Glutamatergic neuron (in vitro differentiated cells): ENCODE results near the gene WASHC1. TPM values are rescaled to one million over a fixed set of nuclear protein-coding genes. Genes with fewer than 3 reads are reported as not detected.
"Not testable (repeated sequence)": the region's sequence is repeated elsewhere in the genome, so short reads cannot be mapped to it uniquely, and the experiment has no call there.

ENCODE experiments used
- DNase-seq: peaks from one replicate; pipeline ENCODE4 v3.0.0; 2022
- H3K27ac Mint-ChIP-seq: one replicate; pipeline ENCODE4 v1.8.0; 2020; ENCODE audit warnings: mild to moderate bottlenecking, mixed read lengths, inconsistent platforms; ENCODE audit not compliant: unreplicated experiment
- H3K27me3 Mint-ChIP-seq: one replicate; pipeline ENCODE4 v1.8.0; 2020; ENCODE audit warnings: mild to moderate bottlenecking, moderate library complexity, mixed read lengths, inconsistent platforms; ENCODE audit not compliant: unreplicated experiment
- H3K36me3 Mint-ChIP-seq: one replicate; pipeline ENCODE4 v1.8.0; 2020; ENCODE audit warnings: mild to moderate bottlenecking, mixed read lengths, inconsistent platforms; ENCODE audit not compliant: unreplicated experiment
- H3K4me1 Mint-ChIP-seq: one replicate; pipeline ENCODE4 v1.8.0; 2020; ENCODE audit warnings: mild to moderate bottlenecking, low read depth, mixed read lengths, inconsistent platforms; ENCODE audit not compliant: unreplicated experiment
- H3K4me3 Mint-ChIP-seq: one replicate; pipeline ENCODE4 v1.8.0; 2020; ENCODE audit warnings: mild to moderate bottlenecking, mixed read lengths, inconsistent platforms; ENCODE audit not compliant: unreplicated experiment
- H3K9me3 Mint-ChIP-seq: one replicate; pipeline ENCODE4 v1.8.0; 2020; ENCODE audit warnings: mild to moderate bottlenecking, moderate library complexity, mixed read lengths, inconsistent platforms; ENCODE audit not compliant: unreplicated experiment
- long read RNA-seq: library from polyadenylated mRNA; unstranded; transcript quantifications from one replicate; pipeline ENCODE4 v2.0.0, GENCODE V29; 2020; ENCODE audit not compliant: unreplicated experiment
- total RNA-seq: library from RNA; stranded (reverse); fragmentation: NEBNext Ultra II Directional; extraction: Animal tissue kit (Norgen Biotek cat#: 25700); gene quantifications from one replicate; pipeline ENCODE4 v1.2.1, GENCODE V29; 2021; ENCODE audit not compliant: unreplicated experiment

The WASHC1 gene, protein sequence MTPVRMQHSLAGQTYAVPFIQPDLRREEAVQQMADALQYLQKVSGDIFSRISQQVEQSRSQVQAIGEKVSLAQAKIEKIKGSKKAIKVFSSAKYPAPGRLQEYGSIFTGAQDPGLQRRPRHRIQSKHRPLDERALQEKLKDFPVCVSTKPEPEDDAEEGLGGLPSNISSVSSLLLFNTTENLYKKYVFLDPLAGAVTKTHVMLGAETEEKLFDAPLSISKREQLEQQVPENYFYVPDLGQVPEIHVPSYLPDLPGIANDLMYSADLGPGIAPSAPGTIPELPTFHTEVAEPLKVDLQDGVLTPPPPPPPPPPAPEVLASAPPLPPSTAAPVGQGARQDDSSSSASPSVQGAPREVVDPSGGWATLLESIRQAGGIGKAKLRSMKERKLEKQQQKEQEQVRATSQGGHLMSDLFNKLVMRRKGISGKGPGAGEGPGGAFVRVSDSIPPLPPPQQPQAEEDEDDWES
- 22.2 TPM for total RNA-seq
- long read RNA-seq, partial matches to known transcripts: 1 of 2 reads
- long read RNA-seq, other reads (novel, unspliced or antisense): 1 of 2 reads

DNA sequence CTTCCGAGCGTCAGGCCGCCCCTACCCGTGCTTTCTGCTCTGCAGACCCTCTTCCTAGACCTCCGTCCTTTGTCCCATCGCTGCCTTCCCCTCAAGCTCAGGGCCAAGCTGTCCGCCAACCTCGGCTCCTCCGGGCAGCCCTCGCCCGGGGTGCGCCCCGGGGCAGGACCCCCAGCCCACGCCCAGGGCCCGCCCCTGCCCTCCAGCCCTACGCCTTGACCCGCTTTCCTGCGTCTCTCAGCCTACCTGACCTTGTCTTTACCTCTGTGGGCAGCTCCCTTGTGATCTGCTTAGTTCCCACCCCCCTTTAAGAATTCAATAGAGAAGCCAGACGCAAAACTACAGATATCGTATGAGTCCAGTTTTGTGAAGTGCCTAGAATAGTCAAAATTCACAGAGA, at the start of gene WASHC1:
Gene WASHC1, minus strand, starts transcription at position 101 of the 400 bp plus-strand sequence. CDS start 4,457 bp downstream, outside the sequence.
- not testable (repeated sequence) for H3K27ac Mint-ChIP-seq

DNA sequence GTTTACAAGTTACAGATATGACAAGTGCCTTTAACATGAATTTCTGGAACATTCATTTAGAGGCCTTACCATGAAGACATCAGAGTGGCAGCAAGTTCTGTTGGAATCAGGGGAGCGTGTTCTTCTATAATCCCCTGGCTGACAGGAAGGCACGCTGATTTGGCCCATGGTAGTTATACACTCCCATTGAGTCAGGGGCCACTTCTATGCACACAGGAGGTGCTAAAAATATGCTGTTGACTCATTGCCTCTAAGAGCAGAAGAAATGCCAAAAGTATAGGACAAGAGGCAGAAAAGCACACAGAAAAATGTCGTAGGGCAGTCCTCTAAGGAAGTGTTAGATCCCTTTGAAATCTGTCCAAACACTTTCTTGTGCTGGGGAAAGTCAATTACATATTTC, 49.1 kb upstream of the WASHC1 start:
- not testable (repeated sequence) for DNase-seq, H3K27me3 Mint-ChIP-seq, H3K36me3 Mint-ChIP-seq, H3K27ac Mint-ChIP-seq, H3K9me3 Mint-ChIP-seq, H3K4me1 Mint-ChIP-seq, H3K4me3 Mint-ChIP-seq

More for the DNA sequence above, at the start of gene WASHC1:
- DNase-seq, H3K36me3 Mint-ChIP-seq, H3K4me3 Mint-ChIP-seq, H3K4me1 Mint-ChIP-seq, H3K9me3 Mint-ChIP-seq, H3K27me3 Mint-ChIP-seq: not testable (repeated sequence)

DNA sequence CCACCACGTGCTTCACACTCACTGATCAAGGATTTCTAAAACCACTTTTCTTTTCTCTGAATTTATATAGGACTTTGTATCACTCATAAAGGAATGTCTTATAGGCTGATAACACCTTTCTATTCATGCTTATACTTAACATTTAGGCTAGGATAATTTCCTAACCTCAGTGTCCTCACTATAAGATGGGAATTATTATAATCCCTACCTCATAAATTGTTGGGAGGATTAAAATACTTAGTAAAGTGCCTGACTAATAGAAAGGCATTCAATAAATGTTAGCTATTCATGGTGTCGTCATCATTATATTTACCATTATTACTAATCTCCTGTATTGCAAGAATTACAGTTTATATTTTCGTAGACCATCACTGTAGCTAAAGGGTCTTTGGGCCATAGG, 47.1 kb upstream of the WASHC1 start:
- H3K4me1 Mint-ChIP-seq, H3K27ac Mint-ChIP-seq, H3K27me3 Mint-ChIP-seq, H3K9me3 Mint-ChIP-seq, H3K4me3 Mint-ChIP-seq, DNase-seq, H3K36me3 Mint-ChIP-seq: not testable (repeated sequence)

DNA sequence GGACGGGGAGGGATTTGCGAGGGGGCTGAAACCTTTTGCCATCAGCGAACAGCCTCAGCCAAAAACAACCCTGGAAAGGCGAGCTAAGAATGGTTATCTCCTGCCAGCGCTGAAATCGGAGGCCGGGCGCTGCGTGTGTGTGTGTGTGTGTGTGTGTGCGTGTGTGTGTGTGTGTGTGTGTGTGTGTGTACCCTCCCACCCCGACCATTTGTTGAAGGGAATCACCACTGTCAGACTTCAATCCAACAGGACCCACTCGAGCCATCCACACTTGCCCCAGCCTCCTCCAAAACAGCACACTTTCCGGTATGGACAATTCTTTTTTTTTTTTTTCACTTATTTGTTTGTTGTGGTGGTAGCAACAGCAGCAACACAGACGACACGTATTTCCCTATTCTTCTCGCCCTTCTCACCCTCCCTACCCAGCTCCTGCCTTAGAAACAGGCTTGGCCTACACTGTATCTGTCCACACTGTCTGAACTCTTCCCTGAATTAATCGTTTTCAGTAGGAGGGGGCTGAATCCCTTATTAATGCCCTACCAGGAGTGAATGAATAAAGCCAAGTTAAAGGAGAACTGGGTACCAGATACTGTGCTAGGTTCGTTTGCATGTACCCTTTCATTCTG, 44.8 kb upstream of the WASHC1 start:
- not testable (repeated sequence) for H3K27ac Mint-ChIP-seq, DNase-seq

DNA sequence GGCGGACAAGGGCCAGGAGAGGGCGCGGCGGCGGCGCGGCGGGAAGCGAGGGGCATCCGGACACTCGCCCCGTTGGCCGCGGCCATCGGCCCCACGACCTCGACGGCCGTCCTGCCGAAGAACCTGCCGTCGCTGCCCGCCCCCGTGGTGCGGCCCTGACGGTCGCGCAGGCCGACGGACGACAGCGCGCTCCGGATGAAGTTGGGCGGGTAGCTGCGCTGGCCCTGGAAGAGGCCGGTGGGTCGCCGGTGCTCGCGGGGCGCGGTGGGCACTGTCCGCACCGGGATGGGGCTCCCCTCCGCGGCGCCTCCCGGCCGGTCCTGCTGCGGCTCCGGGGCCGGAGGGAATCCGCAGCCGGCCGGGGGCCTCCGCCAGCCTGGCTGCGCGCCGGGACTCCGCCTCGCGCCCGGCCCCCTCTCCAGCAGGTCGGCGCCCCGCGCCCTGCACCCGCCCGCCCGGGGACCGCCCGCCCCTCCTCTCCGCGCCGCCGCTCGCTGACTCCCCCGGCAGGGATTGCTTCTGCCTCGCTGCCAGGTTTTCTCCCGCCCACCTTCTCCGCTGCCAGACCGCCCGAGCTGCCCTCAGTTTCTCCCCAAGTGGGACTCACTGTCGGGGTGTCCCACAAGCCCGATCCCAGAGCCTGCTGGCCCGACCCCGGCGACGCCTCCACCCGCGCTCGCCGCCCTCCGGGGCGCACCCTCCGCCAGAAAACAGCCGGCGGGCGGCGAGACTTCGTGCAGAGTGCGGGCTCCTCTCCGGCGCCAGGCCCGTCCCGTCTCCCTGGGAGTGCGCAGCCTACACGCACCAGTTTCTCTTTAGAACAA, 44.0 kb upstream of the WASHC1 start:
- not testable (repeated sequence) for H3K9me3 Mint-ChIP-seq, H3K27me3 Mint-ChIP-seq, H3K4me1 Mint-ChIP-seq, H3K4me3 Mint-ChIP-seq, H3K27ac Mint-ChIP-seq, H3K36me3 Mint-ChIP-seq
- DNase-seq: peak; percentile 49

More for the DNA sequence above, 44.8 kb upstream of the WASHC1 start:
- peak overlapping the region; percentile 65 for H3K4me3 Mint-ChIP-seq
- H3K36me3 Mint-ChIP-seq, H3K9me3 Mint-ChIP-seq, H3K4me1 Mint-ChIP-seq, H3K27me3 Mint-ChIP-seq: not testable (repeated sequence)

DNA sequence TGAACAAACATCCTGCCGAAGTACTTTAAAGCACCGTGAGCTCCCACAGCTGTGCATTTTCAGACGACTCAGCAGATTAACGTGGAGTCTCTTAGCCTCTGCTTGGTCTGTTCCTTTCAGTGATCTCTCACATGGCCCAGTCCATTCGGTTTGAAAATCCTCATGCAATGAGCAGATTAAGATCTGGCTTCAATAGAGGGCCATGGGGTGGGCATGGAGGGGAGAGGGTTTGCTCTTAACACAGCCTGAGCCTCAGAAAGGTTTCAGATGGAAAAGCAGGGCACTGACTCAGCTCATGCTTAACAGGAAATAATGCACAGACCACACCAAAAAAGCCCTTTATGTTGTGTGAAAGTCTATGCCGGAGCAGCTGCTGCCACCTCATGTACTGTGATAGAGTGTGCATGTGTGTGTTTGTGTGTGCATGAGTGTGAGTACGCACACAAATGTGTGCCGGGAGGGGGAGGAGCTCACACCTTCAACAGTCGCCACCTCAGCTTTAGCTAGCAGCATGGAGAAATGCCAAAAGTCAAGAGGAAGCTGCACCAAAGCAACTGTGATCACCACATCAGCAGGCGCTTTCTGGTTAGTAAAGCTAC, 33.9 kb upstream of the WASHC1 start:
- not testable (repeated sequence) for H3K4me3 Mint-ChIP-seq, DNase-seq, H3K27ac Mint-ChIP-seq, H3K4me1 Mint-ChIP-seq, H3K9me3 Mint-ChIP-seq, H3K27me3 Mint-ChIP-seq, H3K36me3 Mint-ChIP-seq

DNA sequence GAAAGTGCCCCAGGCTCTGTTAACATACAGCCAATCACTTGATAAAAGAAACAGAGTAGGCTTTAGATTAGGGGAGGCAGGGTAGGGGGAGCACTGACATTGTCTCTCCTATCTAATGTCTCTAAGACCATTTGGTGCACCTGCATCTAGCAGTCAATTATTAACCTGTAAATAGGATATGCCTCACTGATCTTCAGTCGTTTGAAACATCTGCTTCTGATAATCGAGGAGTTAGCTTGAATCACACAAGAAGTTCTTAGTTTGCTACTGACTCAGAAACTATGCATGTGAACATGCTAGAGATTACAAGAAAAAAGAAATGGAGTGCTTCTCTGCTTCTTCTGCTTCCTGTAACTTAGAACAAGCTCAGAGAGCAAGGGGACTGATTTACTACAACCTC, 23.4 kb upstream of the WASHC1 start:
- not testable (repeated sequence) for H3K27me3 Mint-ChIP-seq, DNase-seq, H3K4me3 Mint-ChIP-seq

DNA sequence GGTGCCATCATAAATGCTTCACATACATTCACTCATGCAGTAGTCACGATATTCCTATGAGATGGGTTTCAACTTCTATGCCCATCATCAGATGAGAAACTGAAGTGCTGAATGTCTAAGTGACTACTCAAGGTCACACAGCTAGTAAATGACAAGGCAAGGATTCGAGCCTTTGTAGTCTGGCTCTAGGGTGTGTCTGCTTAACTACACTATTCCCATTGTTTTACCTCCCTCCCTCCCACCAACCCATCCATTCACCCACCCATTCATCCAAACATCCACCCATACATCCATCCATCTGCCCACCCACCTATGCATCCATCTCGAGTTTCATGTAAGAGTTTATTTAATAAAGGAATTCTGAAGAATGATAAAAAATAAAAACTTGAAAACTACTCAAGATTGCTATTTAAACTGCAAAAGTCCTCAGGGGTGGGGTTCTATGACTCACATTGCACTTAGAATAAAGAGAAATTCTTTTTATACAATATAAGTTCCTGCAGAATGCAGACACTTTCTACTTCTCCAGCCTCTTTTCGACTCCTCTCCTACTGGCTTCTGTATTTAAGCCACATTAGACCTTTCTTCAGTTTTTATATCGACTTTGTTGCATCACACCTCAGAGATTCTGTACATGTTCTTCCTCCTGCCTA, 19.1 kb upstream of the WASHC1 start:
- H3K4me3 Mint-ChIP-seq, H3K4me1 Mint-ChIP-seq, DNase-seq, H3K27ac Mint-ChIP-seq, H3K27me3 Mint-ChIP-seq, H3K36me3 Mint-ChIP-seq, H3K9me3 Mint-ChIP-seq: not testable (repeated sequence)

More for the DNA sequence above, 23.4 kb upstream of the WASHC1 start:
- not testable (repeated sequence) for H3K27ac Mint-ChIP-seq, H3K4me1 Mint-ChIP-seq, H3K36me3 Mint-ChIP-seq, H3K9me3 Mint-ChIP-seq

DNA sequence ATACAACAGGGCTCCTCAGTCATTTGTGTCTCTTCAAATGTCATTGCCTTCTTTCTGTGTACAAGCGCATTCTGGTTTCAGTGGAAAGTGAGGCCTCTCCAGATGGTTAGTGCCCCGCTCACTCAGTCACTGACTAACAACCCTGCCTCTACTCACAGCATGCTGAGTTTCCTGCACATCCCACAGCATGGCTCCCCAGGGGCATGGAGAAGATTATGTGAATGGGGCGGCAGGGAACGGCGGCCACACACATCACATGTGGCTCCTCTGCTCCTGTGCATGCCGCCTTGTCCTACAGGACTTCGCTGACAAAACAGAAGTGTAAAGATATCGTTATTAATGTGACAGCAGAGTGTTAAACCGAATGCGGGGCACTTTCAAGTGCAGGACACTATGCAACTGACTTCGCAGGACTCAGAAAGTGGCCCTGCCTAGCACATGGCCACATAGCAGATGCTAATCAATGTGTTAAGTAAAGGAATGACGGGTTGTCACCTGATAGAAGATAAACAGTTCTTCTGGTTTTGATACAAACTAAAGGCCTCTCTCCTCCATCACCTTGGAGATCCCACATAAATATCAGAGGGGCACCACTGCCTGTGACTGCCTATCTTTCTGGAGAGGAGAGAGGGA, 17.5 kb upstream of the WASHC1 start:
- not testable (repeated sequence) for H3K27me3 Mint-ChIP-seq, H3K27ac Mint-ChIP-seq, H3K4me3 Mint-ChIP-seq, H3K36me3 Mint-ChIP-seq, H3K9me3 Mint-ChIP-seq, H3K4me1 Mint-ChIP-seq
- peak; percentile 35 for DNase-seq

DNA sequence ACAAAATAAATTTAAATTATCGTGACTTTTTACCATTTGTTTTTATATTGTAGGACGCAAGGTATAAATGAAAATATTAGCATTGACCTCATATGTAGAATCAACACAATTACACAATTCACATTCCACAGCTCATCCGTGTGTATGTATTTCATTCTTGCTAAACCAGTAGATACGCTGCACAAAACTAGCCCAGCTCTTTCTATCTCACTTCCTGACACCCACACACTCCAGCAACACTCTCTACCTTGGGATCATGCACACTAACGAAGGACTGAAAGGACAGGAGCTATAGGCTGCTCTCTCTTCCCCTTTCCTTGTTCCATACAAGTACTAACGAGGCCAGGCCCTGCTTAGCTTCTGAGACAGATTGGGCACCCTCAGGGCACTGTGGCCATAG, 16.9 kb upstream of the WASHC1 start:
- not testable (repeated sequence) for H3K9me3 Mint-ChIP-seq, H3K27me3 Mint-ChIP-seq

More for the DNA sequence above, 16.9 kb upstream of the WASHC1 start:
- H3K36me3 Mint-ChIP-seq, H3K4me1 Mint-ChIP-seq, DNase-seq, H3K27ac Mint-ChIP-seq, H3K4me3 Mint-ChIP-seq: not testable (repeated sequence)
